RCC 7860 (cell line): Measurements from ENCODE around the gene ASTN2.

Source experiments
- DNase-seq: peaks from one replicate; pipeline ENCODE4 v3.0.0-alpha.2; 2015; ENCODE audit warnings: low spot score
- FAIRE-seq: peaks from 2 replicates; lab custom pipeline; 2012; peaks lifted over from hg19 to GRCh38; lab: Jason Lieb, UNC

The ASTN2 gene

DNA sequence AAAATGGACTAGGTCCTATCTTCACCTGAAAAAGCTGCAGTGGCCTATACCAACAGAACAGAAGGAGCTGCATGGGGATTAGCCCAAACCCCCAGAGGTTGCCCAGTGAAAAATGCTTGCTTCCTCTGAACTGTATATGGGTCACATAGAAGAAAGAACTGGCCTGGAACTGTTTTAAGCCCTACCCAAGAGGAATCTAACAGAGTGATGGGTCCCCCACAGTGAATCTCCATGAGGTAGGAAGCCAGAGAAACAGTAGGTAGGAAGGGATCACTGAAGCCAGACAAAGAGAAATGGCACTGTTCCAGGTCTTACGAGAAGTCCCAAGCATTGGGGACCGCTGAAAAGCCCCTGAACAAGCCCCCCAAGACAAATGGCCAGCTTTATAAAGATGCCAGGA, 756.6 kb downstream of the ASTN2 start:
- no peak for FAIRE-seq
- no peak for DNase-seq

DNA sequence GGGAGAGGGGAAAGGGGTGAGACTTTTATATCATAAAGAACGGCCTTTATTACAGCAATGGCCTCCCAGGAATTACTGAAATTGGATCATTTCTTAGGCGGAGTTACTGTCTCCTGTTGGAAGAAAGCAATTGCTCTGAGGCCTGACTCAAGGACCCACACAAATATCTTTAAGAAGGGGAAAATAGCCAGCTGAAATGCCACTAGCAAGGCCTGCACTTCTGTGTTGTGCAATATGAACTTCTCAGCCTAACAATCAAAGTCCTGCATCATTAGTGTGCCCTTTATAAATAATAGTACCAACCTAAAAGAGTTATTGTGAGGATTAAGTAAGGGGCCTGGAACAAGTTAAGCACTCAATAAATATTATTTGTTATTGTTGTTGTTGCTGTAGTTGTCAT, 757.9 kb downstream of the ASTN2 start:
- FAIRE-seq (no peak), DNase-seq (no peak)

DNA sequence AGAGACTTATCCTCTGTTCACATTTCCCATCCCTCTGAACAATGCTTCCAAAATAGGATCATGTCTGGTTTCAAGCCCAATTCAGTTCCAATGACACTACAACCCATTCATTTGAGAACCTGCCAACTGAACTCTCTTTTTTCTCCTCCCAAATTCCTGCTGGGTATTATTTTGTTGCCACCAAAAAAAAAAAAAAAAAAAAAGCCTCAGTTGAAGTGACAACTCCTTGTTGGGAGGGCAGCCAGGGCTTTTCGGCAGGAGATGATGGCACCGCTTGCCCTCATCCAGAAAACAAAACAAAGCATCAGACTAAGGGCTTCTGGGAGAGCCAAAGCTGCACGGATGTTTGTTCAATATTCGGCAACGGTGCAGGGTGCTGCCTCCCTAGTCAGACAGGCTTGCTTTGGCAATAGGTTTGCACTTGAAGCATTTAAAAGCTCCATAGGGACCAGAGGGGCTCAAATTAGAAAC, 758.3 kb downstream of the ASTN2 start:
- no peak for DNase-seq
- no peak for FAIRE-seq

DNA sequence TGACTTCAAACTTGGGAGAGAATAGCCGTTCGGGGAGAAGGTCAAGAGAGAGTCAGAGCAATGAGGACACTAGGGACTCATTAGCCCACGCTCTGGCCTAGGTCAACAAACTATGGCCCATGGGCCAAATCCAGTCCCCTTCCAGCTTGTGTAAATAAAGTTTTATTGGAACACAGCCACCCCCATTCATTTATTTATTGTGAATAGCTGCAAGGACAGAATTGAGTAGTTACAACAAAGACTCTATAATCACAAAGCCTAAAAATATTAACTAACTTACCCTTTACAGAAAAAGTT, 760.9 kb downstream of the ASTN2 start:
- FAIRE-seq: no peak
- no peak for DNase-seq

DNA sequence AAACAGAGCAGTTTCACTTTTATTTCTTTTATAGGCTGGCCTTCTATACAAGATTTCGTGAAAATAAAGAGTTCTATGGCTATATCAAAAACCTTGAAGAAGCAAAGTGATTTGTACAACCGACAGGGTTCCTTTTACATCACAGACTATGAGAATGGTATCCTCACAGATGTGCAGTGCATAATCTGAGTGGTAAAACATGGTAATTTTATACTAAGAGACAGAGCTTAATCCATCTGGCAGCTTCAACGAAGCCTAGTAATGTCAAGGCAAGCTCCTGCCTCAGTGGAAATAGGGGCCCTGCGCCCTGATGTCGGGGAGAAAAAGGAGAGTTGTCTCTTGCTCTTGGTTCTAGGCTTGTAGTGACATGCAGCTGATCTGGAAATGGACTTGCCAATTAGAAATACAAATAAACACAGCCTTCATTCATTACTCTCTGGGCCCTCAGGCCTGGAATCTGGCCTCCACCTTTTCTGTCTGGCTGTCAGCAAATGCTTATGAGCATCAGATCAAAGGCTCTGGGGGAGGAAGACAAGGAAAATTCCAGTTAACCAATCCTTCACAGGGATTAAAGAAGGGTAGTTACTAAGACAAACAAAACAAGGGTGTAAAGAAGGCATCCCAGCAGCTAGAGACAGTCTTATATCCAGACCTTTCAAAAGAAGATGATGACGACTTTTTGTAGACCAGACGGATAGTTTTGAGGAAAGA, 761.4 kb downstream of the ASTN2 start:
- DNase-seq (no peak), FAIRE-seq (no peak)

DNA sequence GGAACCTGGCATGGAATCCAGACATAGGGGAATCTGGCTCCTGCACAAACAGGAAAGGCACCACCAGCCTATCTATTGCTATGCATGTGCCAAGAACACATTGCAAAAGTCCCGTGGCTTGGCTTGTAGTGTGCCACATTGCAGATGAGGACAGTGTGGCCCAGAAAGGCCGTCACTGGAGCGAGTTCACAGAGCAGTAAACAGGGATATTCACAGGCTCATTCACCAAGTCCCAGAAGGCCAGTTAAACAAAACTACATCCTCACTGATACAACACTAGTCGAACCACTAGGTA, 767.4 kb downstream of the ASTN2 start:
- no peak for FAIRE-seq
- DNase-seq: no peak

DNA sequence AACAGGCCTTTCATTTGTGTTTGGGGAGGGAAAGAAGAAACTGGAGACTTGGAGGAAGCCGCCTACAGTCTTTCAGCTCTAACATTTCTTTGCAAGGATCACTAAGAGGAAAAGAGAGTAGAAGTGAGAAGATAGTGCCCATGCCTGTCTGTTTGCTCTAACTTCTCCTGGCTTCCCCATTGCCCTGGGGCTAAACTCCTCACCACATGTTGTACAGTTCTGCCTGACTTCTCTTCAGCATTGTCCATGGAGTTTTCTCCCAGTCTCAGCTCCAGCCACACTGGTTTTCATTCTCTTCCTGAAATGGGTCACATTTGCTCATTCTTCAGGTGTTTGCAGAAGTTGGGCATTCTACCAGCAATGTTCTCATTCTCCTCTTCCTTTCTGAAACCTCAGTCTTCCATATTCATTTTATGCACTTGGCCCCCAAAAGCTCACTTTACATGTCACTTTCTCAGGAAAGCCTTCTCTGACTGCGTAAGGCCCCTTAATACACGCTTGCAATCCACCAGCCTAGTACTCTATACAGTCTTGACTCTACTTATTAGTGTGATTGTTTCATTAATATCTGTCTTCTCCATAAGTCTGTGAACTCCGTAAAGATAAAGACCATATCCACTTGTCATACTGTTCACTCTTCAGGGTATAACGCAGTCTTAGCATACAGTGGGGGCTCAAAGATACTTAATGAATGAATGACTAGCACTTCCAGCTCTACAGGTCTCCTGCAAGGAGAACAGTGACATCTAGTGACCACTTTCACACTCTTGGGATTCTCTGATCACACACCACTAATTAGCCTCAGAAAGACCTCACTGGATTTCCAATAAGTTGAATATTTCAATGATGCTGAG, 768.0 kb downstream of the ASTN2 start:
- FAIRE-seq (no peak), DNase-seq (no peak)

DNA sequence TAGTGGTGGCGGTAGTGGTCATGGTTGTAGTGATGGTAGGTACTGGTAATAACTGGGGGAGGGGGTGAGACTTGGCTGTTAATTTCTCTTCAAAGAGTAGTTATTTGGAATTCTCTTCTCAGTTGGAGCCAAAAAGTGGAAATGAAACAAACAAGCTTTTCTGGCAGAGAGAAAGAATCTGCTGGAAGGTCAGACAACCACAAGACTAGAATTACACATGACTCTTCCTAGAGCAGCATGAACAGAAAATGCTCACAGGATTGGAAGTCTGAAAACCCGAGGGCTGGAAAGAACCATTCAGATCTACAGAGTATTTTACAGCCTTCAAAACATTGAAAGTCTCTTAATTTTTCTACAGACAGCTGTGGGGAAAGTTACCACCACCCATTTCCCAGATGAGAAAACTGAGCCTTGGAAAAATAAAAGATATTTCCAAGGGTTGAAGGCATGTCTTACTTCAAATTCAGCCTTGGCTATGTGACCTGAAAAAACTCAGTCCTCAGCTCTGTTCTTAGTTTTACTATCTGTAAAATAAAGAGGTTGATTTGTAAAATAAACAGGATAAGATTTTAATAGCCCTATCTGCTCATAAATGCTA, 770.7 kb downstream of the ASTN2 start:
- DNase-seq (no peak), FAIRE-seq (no peak)

DNA sequence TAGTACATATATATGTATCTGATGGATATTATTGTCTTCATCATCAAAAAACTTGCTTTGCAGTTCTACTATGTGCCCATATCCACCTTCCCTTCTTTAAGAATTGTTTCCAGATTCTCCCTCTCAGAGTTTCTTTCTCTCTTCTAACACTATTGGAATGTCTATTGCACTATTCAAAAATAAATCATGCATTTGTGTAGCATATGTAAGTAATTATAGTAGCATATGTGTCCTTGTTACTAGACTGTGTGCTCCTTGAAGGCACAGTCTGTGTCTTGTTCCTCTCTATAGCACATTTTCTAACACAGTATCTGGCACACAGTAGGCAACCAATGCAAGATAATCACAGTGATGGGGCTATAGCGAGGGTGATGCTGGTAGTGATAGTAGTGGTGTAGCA, 771.2 kb downstream of the ASTN2 start:
- DNase-seq (no peak), FAIRE-seq (no peak)

DNA sequence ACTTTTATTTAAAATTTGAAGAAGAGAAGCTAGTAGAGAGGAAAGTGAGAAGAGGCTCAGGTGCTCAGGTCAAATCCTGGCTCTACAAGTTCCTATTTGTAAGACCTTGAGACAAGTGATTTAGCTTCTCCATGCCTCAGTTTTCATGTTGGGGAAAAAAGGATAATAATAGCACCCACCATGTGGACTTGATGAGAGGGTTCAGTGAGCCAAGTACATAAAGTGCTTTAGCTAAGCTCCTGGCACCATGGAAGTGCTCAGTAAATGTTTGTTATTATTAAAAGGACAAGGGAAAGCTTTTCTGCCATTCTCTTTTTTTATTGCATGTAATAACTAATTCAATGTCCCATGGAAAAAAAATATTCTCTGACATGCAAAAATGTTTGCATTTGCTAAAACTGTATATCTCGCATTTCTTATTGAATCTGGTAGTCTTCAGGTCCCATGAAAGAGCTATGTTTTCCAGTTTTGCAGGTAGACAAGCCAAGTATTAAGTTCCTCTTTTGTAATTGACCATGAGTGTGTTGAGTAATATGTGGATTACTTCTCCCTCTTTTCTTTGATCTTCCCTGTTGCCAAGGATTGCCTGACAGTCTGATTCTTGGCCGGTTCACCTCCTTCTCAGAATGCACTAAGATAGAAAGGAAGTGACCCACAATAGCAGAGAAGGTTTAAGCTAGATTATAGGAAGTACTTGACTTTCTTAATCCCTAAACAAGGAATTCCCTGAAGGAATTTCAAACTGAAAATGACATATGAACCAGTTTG, 773.4 kb downstream of the ASTN2 start:
- no peak for DNase-seq
- FAIRE-seq: no peak

DNA sequence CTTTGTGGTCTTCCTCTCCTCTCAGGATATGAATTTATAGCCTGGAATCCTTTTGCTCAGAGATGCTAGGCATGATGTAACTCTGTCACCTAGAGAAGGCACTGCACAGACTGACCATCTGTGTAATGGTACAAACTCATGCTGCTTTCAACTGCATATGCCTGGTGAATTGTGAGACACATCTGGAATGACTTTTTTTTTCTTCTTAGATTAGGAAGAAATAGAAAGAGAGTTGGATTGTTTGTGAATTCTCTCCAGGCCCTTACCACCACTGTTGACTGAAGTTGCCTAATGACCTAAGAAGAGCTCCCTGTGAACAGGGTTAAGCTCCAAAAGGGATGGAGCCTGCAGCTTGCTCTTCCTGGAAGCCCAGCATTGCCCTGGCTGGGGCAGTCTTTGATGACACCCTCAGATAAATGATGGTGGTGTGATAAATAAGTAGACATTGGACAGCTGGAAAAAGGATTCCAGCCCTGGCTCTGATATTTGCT, 775.6 kb downstream of the ASTN2 start:
- no peak for FAIRE-seq
- DNase-seq: no peak

DNA sequence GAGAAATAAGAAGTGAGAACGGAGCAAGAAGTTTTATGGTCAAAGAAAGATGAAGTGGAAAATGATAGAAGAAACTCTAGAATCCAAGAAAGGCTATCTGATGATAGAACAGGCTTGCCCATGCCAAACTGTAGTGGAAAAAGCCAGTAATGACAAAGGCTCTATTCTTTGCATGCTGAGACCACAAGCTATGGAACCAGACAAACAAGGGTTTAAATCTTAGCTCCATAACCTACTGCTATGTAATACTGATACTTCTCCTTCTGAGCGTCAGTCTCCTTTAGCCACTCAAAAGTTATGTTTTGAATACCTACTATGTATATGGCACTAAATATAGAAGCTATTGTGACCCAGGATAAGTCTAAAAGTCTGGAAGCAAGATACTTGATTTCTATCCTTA, 778.9 kb downstream of the ASTN2 start:
- no peak for DNase-seq
- no peak for FAIRE-seq

DNA sequence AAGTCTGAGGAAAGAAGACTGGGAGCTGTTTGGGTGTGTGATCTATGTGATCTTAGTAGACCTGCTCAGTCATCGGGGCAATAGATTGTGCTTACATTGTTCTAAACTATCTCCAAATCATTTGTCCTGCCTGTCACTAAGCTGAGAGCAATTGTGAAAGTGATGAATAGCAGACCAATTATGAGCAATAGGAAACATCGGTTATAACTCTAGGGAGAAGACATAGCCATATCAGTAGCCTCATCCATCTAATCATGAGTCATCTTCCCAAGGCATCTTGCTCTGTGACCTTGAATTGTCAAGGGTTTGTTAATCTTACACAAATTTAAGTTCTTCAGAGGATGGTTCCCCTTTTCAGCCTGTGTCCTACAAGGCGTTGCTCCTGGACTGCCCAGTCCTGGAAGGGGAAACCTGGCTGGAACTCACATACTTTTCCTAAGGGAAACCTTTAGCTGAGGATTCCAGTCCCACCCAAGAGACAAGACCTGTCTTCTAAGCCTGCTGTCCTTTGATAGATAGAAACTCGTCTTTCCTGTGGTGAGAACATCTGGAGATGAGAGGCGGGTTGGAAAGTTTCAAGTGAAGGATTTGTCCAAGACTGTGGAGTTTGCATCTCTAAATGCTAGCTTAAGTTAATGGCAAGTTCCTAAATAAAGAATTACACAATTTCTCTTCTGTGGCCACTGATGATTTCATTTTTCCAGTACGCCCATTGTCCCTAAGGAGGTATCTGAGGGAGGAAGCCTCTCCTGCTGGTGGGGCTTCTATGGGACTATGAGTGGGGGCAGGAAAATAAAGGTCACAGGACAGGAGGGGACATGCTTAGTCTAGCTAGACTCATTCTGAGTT, 781.6 kb downstream of the ASTN2 start:
- FAIRE-seq: peak; percentile 28
- peak; percentile 44 for DNase-seq

DNA sequence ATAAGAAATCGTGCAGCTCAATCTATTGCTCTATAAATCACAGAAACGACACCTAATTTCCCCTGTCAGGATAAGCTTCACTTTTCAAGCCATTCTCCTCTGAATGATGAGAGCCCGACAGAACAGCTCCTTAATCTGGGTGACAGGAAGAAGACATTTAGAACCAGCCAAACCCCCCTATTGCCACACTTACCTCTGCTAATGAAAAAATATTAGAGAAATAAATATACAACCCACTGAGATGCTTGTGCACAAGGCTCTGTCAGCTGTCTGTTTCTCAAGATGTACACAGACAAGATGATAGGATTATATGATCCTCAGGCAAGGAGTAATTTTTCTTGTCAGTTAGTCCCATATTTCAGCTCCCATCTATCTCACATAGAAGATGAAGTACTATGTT, 785.2 kb downstream of the ASTN2 start:
- FAIRE-seq: no peak
- DNase-seq: no peak

DNA sequence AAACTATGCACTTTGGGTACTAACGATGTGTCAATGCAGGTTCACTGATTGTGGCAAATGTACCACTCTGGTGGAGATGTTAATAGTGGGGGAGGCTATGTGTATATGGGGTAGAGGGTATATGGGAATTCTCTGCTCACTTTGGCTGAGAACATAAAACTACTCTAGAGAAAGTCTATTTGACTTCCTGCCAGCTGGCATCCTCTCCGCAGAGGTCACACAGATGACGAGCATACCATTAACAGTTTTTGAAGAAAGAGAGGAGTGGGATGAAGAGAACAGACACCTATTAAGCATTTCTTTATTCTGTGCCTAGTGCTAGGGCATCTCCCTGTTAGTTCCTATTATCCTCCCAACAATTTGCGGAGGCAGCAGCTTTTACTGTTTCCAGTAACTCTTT, 786.1 kb downstream of the ASTN2 start:
- DNase-seq (no peak), FAIRE-seq (no peak)

DNA sequence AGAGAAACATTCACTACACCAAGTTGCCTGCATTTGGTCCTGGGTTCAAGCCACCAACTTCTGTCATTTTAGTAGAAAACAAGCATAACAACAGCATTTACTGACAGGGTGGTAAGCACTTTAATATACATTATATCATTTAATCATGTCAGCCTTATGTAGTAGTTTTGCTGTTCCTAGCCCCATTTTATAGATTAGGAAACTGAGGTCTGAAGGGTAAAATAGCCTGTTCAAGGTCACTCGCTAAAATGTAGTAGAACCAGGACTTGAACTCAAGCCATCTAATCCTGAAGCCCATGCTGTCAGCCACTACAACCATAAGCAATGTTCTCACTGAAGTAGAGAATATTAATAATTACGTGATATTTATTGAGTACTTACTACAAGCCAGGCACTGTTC, 787.4 kb downstream of the ASTN2 start:
- DNase-seq: no peak
- no peak for FAIRE-seq

DNA sequence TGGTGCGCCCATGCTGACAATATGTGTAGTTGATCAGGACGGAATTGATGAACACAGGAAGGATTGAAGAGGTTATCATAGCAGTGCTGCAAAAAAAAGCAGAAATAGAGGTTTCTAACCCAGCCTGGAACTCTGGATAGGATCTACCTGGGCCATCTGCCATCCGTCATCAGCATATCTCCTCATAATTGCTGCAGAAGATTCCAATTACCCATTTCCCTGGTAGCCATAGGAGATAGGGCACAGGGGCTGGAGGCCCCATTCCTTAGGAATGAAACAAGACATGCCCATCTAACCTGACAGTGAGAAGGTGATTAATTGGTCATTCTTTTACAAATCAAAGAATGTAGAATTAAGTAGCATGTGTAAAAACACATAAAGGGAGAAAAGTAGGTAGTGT, 788.1 kb downstream of the ASTN2 start:
- FAIRE-seq: no peak
- no peak for DNase-seq

DNA sequence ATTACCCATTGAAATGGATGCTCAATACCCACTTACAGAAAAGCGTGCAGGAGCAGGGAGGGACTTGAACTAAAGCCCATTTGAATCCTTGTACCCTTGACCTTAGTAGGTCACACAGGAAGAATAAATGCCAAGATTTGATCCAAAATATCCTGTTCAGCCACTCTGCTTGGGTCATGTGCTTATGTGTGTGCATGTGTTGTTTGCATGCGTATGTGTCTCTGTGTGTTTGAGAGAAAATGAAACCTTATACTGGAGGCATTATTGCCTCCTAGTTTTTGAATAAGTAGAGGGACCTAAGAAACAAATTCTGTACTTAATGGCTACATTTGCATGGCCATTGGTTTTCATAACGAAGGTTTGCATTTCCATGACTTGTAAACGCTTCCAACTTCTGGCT, 791.1 kb downstream of the ASTN2 start:
- no peak for FAIRE-seq
- no peak for DNase-seq

DNA sequence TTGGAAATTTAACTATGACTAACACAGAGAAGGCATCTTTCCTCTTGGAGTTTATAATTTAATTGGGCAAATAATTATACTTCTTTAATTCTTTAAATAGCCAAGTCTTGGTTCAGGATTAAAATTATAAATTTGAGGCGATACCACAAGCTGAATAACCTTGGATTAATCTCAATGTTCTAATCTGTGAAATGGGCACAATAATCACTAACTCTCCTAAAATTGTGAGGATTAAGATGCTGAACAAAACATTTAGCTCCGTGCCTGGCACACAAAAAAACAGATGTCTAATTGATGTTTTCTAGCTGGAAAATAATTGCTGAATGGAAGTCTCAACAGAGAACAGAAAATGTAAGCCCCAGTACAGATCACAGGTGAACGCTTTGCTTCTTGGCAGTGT, 797.5 kb downstream of the ASTN2 start:
- no peak for FAIRE-seq
- DNase-seq: no peak

DNA sequence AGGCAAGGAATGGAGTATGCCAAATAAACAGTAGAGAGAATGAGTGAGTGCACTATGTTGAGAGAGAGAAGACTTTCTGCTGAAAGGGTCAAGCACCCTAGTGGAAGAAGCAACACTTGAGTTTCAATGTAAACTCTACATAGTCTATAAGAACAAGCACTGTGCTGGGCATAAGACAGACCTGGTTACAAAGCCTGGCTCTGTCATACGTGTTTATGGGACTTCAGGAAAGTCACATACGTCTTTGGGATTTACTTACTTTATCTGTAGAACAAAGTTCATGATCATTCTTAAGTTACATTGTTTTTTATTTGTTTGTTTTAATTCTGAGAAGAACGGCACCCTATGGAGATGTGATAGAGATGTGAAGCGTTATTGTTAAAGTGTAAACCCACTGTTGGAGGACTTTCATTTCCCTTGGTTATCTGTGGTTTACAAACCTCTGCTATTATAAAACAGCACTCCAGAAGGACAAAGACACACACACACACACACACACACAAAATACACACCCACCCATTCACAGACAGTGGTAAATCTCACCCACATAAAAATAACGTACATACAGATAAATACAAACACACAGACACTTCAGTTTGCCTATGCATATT, 798.4 kb downstream of the ASTN2 start:
- FAIRE-seq: no peak
- no peak for DNase-seq
